SIG-M5 (cell line): ENCODE measurements around the gene YPEL1.
"Not testable (repeated sequence)": the region's sequence is repeated elsewhere in the genome, so short reads cannot be mapped to it uniquely, and the experiment has no call there.

Experiments
- DNase-seq: peaks from one replicate; lab custom pipeline; 2025; lab: John Stamatoyannopoulos, UW

The YPEL1 gene

DNA sequence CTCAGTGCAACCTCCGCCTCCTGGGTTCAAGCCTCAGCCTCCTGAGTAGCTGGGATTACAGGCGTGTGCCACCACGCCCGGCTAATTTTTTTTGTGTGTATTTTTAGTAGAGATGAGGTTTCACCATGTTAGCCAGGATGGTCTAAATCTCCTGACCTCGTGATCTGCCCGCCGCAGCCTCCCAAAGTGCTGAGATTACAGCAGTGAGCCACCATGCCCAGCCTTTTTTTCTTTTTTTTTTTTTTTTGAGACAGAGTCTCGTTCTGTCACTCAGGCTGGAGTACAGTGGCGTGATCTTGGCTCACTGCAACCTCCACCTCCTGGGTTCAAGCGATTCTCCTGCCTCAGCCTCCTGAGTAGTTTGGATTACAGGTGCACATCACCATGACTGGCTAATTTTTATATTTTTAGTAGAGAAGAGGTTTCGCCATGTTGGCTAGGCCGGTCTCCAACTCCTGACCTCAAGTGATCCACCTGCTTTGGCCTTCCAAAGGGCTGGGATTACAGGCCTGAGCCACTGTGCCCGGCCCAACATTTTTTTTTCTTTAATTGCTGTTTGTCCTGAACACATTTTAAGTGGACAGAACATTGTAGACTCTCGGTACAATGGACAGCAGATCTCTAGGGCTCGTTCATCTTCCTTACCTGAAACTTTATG, 14.3 kb downstream of the YPEL1 start:
- not testable (repeated sequence) for DNase-seq

DNA sequence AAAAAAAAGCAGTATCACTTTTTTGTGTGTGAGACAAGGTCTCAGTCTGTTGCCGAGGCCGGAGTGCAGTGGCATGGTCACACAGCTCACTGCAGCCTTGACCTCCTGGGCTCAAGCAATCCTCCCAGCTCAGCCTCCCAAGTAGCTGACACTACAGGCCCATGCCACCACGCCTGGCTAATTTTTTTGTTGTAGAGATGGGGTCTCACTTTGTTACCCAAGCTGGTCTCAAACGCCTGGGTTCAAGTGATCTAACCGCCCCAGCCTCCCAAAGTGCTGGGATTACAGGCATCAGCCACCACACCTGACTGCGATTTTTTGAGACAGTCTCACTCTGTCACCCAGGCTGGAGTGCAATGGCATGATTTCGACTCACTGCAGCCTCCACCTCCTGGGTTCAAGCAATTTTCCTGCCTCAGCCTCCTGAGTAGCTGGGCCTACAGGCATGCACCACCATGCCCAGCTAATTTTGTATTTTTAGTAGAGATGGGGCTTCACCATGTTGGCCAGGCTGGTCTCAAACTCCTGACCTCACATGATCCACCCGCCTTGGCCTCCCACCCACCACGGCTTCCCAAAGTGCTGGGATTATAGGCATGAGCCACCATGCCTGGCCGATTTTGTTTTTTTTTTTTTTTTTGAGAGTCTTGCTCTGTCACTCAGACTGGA, 15.3 kb downstream of the YPEL1 start:
- DNase-seq, result not testable (repeated sequence)

DNA sequence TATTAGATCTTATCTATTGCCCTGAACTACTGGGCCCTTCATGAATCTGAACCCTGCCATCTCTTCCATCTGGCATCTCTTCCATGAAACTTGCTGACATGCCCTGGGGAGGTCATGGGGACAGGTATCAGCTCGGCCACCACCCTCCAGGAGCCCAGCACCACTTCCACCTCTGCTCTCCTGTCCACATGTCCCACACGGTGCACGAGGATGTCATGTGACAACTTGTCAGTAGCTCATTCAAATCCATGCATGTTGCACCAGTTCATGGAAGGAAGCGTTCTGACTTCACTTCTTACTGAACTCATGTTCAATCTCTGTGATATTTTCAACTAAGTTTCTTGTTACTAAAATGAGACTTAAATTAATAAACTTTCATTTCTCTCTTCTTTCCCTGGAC, 16.6 kb downstream of the YPEL1 start:
- no peak for DNase-seq

DNA sequence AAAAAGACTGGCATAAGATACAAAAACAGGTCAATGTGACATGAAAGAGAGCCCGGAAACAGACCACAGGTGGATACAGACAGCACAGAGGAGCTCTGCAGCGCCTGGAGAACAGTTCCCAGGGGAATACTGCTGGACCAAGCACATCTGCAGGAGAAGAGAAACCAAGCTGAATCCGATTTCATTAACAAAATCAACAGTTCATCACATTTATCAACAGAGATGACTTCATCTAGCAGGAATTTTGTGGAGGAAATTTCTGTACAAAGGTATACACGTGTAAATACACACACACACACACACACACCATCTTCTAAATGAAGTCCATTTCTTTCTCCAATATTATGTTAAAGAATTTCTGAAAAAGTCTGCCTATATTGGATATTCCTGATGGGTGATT, 17.1 kb downstream of the YPEL1 start:
- no peak for DNase-seq

DNA sequence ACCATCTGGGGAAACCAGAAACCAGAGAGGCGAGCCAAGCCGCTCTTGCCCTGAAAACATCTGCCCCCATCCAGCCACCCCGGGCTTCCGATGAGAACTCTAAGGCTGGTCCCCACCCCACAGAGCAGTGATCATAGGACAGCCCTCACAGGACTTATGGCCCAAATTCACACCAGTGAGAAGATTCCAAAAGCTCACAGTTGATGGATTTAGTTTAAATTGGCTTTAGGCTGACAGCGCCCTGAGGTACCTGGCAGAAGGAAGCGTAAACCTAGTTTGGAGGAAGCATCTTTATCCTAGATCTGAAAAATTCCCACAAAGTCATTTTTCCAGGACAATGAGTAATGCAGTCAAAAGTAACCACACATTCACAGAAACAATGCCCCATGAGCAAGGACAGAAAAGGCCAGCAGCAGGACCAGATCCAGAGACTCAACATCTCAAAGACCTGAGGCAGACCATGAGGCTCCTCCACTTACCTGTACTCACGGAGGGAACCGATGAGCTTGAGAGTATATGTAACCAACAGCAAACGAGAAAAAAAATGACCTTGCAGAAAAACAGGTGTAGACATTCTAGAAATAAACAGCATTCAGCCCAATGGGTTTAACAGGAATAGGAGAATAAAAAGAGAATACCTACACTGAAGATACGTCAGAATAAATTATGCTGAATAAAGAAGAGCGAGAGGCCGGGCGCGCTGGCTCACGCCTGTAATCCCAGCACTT, 19.0 kb downstream of the YPEL1 start:
- DNase-seq, result not testable (repeated sequence)

DNA sequence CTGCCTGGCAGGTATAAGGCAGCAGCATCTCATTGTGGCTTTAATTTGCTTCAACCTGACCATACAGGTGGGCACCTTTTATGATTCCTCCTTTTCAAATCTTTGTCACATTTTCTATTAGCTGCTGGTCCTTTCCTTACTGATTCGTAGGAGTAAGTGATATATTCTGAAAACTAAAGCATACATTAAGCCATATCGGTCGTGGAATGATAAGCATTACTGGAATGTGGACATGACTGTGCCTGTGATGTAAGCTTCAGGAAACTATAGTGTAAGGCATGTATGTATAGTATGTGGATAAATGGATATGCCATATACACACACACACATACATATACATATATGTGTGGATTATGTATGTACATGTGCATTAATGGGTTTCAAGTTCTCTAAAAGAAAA, 20.8 kb downstream of the YPEL1 start:
- DNase-seq, result no peak

DNA sequence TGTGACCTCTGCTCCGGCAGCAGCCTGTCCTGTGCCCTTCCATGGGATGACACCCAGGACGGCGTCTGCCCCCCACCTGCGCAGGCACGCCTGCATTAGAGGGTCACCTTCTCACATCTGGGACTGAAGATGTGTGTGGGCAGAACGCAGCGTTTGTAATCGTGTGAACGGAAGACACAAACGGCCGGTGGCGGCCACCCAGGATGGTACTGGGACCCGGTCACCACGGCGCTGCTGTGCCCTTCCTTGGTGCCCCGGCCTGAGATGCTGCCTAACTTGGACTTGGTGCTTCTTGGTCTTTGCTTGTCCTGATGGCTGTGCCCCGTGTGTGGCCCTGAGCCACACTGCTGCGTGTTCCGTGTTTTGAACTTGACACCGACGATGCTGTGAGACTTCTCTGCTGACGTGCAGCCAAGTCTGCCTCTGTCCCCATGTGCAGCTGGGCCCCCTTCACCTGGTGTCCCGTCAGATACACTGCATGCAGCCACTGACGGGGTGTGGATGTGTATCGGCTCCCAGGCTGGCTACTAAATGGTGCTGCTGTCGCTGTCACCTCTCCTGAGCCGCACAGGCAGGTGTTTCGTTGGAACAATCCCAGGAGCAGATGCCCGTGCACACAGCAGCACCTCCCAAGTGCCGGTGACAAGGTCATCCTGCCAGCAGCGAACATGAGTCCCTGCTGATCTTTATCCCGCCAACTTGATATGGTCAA, 21.4 kb downstream of the YPEL1 start:
- no peak for DNase-seq

DNA sequence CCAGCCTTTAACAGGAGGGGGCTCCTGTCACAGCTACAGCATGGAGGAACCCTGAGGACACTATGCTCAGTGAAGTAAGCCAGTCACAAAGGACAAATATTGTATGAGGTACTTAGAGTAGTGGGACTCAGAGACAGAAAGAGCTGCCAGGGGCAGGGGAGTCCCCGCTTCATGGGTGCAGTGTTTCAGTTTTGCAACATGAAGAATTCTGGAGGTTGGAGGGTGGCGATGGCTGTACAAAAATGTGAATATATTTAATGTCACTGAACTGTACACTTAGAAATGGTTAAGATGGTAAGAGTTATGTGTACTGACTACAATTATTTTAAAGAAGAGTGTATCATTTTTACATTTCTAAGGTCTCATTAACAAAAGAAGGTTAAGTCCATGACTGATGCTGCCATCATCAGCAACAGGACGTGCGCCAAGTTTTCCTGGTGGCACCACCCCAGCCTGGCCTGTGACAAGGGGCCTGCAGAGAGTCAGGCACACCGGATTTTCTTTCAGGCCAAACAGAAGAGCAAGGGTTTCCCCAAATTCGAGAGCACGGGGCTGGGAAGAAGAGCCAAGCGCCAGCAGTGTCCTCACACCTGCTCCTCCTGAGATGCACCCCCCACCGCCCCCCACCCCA, 22.1 kb downstream of the YPEL1 start:
- DNase-seq, result no peak

DNA sequence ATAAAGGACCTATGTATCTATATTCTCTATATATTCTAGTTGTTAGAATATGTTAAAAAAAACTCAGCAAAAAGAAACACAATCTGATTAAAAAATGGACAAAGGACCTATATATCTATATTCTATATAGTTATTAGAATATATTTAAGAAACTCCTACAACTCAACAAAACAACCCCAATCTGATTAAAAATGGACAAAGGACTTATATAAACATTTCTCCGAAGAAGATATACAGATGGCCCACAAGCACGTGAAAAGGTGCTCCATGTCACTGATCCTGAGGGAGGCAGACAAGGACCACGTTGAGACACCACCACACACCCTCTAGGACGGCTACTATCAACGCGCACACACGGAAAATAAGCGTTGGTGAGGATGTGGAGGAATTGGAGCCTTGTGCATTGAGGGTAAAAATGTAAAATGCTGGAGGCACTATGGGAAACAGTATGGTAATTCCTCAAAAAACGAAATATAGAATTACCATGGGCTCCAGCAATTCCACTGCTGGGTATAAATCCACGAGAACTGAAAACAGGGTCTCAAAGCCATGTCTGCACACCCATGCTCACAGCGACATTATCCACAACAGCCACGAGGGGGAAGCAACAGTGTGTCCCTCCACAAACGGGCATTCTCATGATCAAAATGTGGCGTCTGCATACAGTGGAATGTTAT, 22.7 kb downstream of the YPEL1 start:
- DNase-seq, result no peak

DNA sequence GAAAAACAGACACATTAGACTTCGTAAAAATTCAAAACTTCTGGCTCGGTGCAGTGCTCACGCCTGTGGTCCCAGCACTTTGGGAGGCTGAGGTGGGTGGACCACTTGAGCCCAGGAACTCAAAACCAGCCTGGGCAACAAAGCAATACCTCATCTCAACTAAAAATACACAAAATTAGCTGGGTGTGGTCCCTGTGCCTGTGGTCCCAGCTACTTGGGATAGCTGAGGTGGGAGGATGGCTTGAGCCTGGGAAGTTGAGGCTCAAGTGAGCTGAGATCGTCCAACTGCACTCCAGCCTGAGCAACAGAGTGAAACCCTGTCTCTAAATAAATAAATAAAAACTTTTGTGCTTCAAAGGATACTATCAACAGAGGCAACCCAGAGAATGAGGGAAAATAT, 23.7 kb downstream of the YPEL1 start:
- DNase-seq, result no peak

DNA sequence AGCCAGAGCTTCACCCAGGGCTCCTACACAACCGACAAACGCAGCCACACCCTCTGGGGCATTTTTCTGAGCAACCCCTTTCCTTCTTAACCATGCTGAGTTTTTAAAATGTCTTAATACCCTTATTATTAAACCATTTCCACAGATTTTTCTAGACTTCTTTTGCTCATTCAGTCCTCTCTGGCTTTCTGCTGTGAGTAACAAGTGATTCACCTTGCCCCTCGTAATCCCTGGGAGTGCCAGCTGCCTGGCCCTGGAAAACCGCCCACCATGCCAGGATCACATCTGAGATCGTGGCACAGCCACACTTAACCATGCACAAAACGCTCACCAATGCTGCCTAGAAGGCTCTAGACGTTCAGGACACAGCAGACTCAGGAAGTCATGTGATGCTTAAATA, 25.4 kb downstream of the YPEL1 start:
- DNase-seq, result no peak

DNA sequence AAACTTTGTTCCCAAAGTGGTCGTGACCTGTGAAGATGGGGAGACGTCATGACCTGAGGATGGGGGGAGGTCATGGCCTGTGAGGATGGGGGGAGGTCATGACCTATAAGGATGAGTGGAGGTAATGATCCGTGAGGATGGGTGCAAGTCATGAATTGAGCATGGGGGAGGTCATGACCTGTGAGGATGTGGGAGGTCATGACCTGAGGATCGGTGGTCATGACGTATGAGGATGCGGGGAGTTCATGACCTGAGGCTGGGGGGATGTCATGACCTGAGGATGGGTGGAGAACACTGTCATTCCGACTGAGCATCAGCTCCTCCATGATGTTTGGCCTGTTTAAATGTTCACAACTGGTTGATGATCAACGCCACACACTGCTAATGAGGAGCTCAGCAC, 25.9 kb downstream of the YPEL1 start:
- no peak for DNase-seq

DNA sequence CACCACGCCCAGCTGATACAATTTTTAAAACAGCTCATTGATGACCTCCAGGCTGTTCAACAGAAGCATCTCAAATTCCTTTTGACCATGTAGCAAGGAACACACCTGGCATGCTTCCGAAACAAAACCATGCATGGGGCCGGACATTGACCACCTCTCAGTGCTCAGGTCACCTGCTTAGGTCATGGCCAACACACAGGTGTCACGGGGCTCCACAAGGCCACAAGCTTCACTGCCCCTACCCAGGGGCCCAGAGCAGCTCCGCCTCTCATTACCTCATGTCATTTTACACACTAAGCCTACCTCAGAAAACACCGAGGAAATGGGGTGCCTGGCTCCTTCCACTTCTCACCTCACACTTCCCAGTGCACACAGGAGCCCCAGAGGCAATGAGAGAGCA, 26.6 kb downstream of the YPEL1 start:
- no peak for DNase-seq

DNA sequence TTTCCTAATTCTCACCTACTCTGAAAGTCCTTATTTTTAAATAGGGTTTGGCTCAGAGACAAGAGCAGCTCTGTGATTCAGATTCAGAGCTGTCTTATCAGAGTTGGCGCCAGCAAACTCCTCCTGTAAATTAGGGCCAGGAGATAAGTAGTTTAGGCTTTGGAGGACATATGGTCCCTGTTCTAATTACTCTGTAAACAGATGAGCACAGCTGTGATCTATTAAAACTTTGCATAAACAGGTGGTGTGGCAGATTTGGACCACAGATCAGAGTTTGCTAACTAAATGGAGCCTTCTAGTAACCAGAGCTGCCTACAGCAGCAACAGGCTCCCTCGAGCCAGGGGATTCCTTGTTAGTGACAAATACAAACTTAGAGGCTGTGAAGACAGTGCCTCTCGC, 27.9 kb downstream of the YPEL1 start:
- no peak for DNase-seq

DNA sequence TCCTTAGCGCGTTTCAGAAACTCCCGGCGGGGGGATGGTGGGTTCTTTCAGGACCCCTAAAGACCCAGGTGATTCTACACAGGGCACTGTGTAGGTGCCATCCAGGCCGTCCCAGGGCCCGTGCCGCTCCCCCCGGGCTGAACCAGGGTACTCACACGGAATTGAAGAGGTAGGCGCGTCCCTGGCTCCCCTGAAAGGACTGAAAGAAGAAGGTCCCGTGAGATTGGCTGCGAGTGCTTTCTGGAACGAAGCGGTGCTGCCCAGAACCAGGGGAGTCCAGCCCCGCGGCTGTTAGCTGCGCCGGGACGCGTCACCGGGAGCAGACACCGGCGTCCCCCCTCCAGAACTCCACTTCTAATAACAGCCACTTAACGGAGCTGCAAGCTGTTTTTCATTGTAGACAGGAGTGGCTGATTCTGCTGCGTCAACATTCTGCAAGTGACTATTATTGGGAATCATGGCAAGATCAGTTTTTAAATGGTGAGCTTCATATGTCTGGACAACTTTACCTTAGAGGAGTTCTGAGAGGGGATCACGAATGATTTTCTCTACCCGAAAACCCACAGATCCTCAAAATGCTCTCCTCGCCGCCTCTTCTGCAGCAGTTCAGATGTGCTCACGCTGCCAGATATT, 31.8 kb downstream of the YPEL1 start:
- DNase-seq, result no peak

DNA sequence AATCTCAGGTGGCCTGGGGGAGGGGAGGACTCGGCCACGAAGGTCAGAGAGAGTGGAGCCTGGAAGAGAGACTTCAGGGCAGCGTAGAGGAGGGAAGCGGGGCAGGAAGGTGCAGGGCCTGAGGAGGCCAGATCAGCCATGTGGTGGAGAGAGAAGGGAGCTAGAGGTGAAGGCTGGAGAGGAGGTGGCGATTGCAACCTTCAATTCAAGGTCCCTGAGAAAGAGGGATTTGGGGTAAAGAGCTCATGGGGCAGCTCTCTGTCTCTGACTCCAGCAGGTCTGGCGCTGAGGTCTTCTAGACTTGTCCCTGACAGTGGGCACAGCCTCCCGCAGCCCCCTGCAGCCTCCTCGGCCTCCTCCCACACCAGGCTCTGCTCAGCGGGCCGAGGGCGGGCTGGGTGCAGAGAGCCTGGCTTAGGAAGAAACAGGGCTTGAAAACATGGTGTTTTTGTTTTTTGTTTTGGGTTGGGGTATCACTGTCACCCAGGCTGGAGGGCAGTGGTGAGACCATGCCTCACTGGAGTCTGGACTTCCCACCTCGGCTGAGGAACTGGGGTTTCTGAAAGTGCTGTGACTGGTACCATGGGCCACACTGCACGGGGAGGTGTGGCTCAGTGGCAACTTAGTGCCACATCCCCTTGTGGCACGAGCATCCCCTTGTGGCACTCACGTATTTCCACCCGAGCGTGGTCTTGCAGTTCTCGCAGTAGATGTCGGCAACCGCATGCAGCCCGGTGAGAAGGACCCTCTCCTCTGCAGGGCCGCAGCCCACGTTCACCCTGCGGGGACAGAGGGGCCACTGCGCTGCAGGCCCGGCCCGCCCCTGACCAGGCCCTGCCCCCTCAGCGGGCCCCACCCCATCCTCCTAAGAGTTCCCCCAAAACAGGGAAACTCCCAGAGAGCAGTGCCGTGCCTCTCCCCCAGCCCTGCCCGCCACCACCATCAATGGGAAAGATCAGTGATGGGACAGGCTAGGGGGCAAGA, 32.6 kb downstream of the YPEL1 start:
- DNase-seq, result no peak

DNA sequence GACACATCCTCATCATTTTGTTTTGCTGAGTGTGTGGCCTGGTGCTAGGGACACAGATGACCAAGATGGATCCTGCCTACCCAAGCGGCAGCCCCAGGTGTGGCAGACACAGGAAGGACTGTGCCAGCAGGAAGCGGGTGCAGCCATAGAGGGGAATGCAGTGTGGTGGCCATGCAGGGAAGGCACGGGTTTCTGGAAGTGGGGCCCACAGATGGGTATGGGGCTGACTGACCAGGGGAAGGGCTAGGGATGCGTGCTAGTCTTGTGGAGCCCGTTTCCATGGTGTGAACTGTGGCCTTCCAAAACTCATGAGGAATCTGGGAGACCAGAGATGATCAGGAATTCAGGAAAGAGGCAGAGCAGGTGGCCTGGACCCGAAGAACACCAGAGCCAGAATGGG, 33.5 kb downstream of the YPEL1 start:
- no peak for DNase-seq

DNA sequence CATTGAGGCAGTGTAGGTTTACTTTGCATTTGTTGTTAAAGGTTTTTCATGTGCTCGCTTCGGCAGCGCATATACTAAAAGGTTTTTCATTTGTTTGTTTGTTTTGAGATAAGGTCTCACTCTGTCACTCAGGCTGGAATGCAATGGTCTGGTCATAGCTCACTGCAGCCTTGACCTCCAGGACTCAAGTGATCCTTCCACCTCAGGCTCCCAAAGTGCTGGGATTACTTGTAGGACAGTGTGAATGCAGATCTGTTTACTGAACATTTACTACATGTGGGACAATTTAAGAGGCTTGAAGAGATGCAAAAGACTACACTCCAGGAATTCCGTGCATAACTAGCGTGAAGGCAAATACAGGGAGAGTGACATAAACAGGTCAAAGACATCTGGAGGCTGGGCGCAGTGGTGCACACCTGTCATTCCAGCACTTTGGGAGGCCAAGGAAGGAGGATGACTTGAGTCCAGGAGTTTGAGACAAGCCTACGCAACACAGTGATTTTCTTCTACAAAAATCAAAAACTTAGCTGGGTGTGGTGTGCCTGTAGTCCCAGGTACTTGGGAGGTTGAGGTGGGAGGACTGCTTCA, 34.1 kb downstream of the YPEL1 start:
- no peak for DNase-seq

DNA sequence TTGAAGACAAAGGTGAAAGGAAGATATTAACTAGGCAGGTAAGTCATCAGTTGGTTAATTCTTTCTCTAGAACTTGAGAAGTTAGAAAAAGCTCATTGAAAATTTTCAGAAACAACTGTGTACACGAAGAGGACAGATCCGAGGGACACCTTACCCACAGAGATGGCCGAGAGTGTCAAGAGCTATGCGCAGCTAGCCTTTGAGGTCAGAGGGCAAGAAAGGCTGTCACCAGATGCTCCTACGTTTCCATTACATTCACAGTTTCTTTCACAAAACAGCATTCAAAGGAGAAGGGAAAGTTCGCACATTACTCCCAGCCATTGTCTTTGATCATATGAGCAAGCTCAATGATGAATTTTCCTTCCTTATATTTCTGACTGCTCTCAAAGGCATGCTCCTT, 34.8 kb downstream of the YPEL1 start:
- DNase-seq, result no peak

DNA sequence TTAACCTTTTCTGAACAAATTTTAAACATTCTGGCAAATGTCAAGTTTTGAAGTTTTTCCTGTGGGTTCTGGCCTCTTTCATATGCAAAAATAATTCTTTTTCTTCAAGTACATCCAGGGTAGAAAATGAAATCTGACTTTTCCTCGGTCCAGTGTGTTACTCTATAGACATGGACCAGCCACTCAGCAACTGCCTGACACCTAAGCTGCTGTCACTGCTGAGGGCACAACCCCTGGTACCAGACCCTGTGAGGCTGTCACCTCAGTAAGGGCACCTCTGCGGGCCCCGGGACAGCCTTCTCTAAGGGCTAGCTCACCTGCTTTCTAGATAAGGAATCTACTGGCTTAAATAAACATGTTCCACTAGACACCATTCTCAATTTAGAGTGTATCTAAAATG, 36.0 kb downstream of the YPEL1 start:
- DNase-seq, result no peak
